GM23248 (cell line): ENCODE data around the gene FOXP2. TPM values are rescaled to one million over a fixed set of nuclear protein-coding genes. Genes with fewer than 3 reads are reported as not detected.

Experiments
- DNase-seq: peaks from one replicate; pipeline ENCODE4 v3.0.0-alpha.2; 2015
- H2AFZ ChIP-seq: fragments of 200-600 bp; sonication (generic); 2 replicates; pipeline ENCODE4 v1.6.1; 2016; ENCODE audit warnings: antibody characterized with exemption
- H3F3A ChIP-seq: fragments of 200-600 bp; sonication (generic); 2 replicates; pipeline ENCODE4 v1.6.1; 2016; ENCODE audit warnings: mild to moderate bottlenecking, antibody characterized with exemption, mixed run types; ENCODE audit not compliant: insufficient read depth
- H3K27ac ChIP-seq: fragments of 200-600 bp; sonication (generic); 2 replicates; pipeline ENCODE4 v1.5.1; 2016; ENCODE audit warnings: mild to moderate bottlenecking
- H3K27me3 ChIP-seq: fragments of 200-600 bp; sonication (generic); replicated peaks from 2 replicates; pipeline ENCODE4 v1.6.1; 2016; ENCODE audit warnings: mild to moderate bottlenecking; ENCODE audit not compliant: insufficient read depth
- H3K36me3 ChIP-seq: fragments of 200-600 bp; sonication (generic); 2 replicates; pipeline ENCODE4 v1.6.1; 2016; ENCODE audit warnings: low read depth, mild to moderate bottlenecking
- H3K4me1 ChIP-seq: fragments of 200-600 bp; sonication (generic); 2 replicates; pipeline ENCODE4 v1.6.1; 2016; ENCODE audit warnings: mild to moderate bottlenecking; ENCODE audit not compliant: insufficient read depth
- H3K4me2 ChIP-seq: fragments of 200-600 bp; sonication (generic); one replicate; pipeline ENCODE4 v1.6.1; 2016; ENCODE audit warnings: mild to moderate bottlenecking; ENCODE audit not compliant: unreplicated experiment
- H3K4me3 ChIP-seq: fragments of 200-600 bp; sonication (generic); 2 replicates; pipeline ENCODE4 v1.5.1; 2016; ENCODE audit warnings: mild to moderate bottlenecking
- H3K79me2 ChIP-seq: fragments of 200-600 bp; sonication (generic); 2 replicates; pipeline ENCODE4 v1.6.1; 2016; ENCODE audit warnings: mild to moderate bottlenecking; ENCODE audit not compliant: insufficient read depth
- H3K9ac ChIP-seq: fragments of 200-600 bp; sonication (generic); 2 replicates; pipeline ENCODE4 v1.6.1; 2016; ENCODE audit warnings: mild to moderate bottlenecking
- H3K9me2 ChIP-seq: fragments of 200-600 bp; sonication (generic); 2 replicates; pipeline ENCODE4 v1.6.1; 2016; ENCODE audit warnings: mixed run types, mild to moderate bottlenecking, moderate library complexity; ENCODE audit not compliant: insufficient read depth
- H3K9me3 ChIP-seq: fragments of 200-600 bp; sonication (generic); one replicate; pipeline ENCODE4 v1.6.1; 2017; ENCODE audit warnings: low read depth
- H4K20me1 ChIP-seq: fragments of 200-600 bp; sonication (generic); 2 replicates; pipeline ENCODE4 v1.6.0; 2016; ENCODE audit not compliant: insufficient read depth
- EZH2 ChIP-seq: fragments of 200-600 bp; sonication (generic); IDR thresholded peaks from 2 replicates; pipeline ENCODE4 v1.6.1; 2018; ENCODE audit warnings: antibody characterized with exemption, mild to moderate bottlenecking; ENCODE audit not compliant: insufficient read depth, poor library complexity, severe bottlenecking
- EZH2phosphoT487 ChIP-seq: fragments of 200-600 bp; sonication (generic); IDR thresholded peaks from 2 replicates; pipeline ENCODE4 v1.6.1; 2018; ENCODE audit warnings: antibody characterized with exemption, moderate library complexity, mild to moderate bottlenecking, low read depth; ENCODE audit not compliant: insufficient read depth
- WGBS, 2 experiments: methylation state at CpG; one replicate each; pipeline ENCODE4 v1.1.6; 2015 to 2017; ENCODE audit warnings: low lambda C conversion rate in 2 of 2, low coverage in 1 of 2; ENCODE audit errors: missing lambda C conversion rate in 2 of 2; 5-methylcytosine and 5-hydroxymethylcytosine counted together
- in situ Hi-C: fragments of 300-500 bp; cut with MboI; formaldehyde crosslinking; loops from 2 replicates; pipeline ENCODE4 v1.15.0; 2020
- polyA plus RNA-seq: library from polyadenylated mRNA; unstranded; fragments of >200 nt; fragmentation: Nextera tagmentation; extraction: Ambion mirVana; gene quantifications from 2 replicates; pipeline ENCODE4 v1.2.1, GENCODE V29; 2016
- total RNA-seq: library from RNA; depleted of rRNA; stranded (reverse); fragments of >200 nt; shearing (Covaris generic); gene quantifications from 2 replicates; pipeline ENCODE4 v1.2.3, GENCODE V29; 2014

The FOXP2 gene
- total and polyA plus RNA-seq, 2 experiments from 2014 or later: 2.3 to 5.0 TPM

GRCh38 chr7:114652041-114652440 lies 237.4 kb downstream of the FOXP2 start:
- no peak overlapping the region for H3K27ac ChIP-seq
- no peaks in the 10 kb centered on the region for H3F3A ChIP-seq
- H3K4me2 ChIP-seq: no peak overlapping the region
- no peaks in the 10 kb centered on the region for H3K79me2 ChIP-seq
- no peak overlapping the region for H3K4me3 ChIP-seq
- no peaks in the 10 kb centered on the region for H3K4me1 ChIP-seq
- H4K20me1 ChIP-seq: no peaks in the 10 kb centered on the region
- H3K9me3 ChIP-seq: no peaks in the 10 kb centered on the region
- no peak overlapping the region for H2AFZ ChIP-seq
- no peak for DNase-seq
- H3K36me3 ChIP-seq: no peaks in the 10 kb centered on the region
- no peak for TF ChIP-seq EZH2phosphoT487
- TF ChIP-seq EZH2: no peak
- H3K27me3 ChIP-seq: no peaks in the 10 kb centered on the region
- in situ Hi-C loops: loop anchor here (25.0 kb wide), 1 partner anchor 565 kb away; no protein-coding TSS in a partner anchor
- H3K9me2 ChIP-seq: no peaks in the 10 kb centered on the region
- H3K9ac ChIP-seq: no peak overlapping the region
- 95 to 98% methylated on average over 5 of the region's 5 CpGs for WGBS, 2 experiments

DNA sequence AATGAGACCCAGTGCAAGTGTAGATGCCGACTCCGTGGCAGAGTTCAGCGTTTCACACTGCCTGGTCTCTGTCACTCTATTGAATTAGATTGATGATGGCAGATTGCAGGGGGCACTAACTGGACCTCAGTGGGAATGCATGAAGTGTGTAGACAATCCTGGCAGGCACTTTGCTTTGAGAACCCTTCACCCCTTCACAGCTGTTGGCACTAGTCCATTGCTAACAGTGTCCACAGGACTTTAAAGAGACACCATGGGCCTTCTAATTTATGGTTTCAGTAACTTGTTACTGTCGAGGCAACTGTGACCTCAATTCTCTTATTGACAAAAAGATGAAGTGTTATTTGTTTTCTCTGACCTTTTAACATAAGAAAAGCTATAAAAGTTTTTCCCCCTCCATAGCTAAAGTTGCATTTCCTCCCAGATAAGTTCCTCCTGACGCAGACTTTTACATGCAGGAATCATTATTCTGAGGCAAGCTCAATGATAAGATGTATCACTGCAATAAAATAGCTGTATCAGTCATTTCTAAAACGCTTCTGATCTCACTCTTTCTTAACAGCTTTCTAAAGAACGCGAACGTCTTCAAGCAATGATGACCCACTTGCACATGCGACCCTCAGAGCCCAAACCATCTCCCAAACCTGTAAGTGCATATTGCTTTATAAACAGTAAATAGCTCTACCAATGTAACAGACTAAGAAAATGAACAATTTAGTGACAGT lies 238.9 kb downstream of the FOXP2 start:
- no peaks in the 10 kb centered on the region for H3K4me1 ChIP-seq

GRCh38 chr7:114656466-114656865 lies 241.9 kb downstream of the FOXP2 start:
- H3F3A ChIP-seq: no peaks in the 10 kb centered on the region
- no peaks in the 10 kb centered on the region for H3K27me3 ChIP-seq
- no peaks in the 10 kb centered on the region for H3K9me3 ChIP-seq
- TF ChIP-seq EZH2: no peak
- no peak for TF ChIP-seq EZH2phosphoT487
- no peak for DNase-seq
- H3K27ac ChIP-seq: no peak overlapping the region
- H3K4me2 ChIP-seq: no peak overlapping the region
- H3K9me2 ChIP-seq: no peaks in the 10 kb centered on the region
- H3K79me2 ChIP-seq: no peaks in the 10 kb centered on the region
- H3K9ac ChIP-seq: no peak overlapping the region
- H3K36me3 ChIP-seq: no peaks in the 10 kb centered on the region
- H3K4me3 ChIP-seq: no peak overlapping the region
- 65 to 66% methylated on average over 3 of the region's 3 CpGs for WGBS, 2 experiments
- H3K4me1 ChIP-seq: no peaks in the 10 kb centered on the region
- H2AFZ ChIP-seq: no peak overlapping the region
- H4K20me1 ChIP-seq: no peaks in the 10 kb centered on the region
- in situ Hi-C loops: loop anchor here (25.0 kb wide), 1 partner anchor 569 kb away; no protein-coding TSS in a partner anchor

More for the DNA sequence above, 238.9 kb downstream of the FOXP2 start:
- Histone ChIP-seq H3K9ac (no peak overlapping the region), H3K27ac (no peak overlapping the region), H3K4me2 (no peak overlapping the region), H3F3A (no peaks in the 10 kb centered on the region), H3K4me3 (no peak overlapping the region), H3K9me2 (no peaks in the 10 kb centered on the region), H3K36me3 (no peaks in the 10 kb centered on the region), H2AFZ (no peak overlapping the region), H4K20me1 (no peaks in the 10 kb centered on the region), H3K27me3 (no peaks in the 10 kb centered on the region), H3K79me2 (no peaks in the 10 kb centered on the region), H3K9me3 (no peaks in the 10 kb centered on the region)
- in situ Hi-C loops: loop anchor here (25.0 kb wide), 1 partner anchor 566 kb away; no protein-coding TSS in a partner anchor
- TF ChIP-seq EZH2: no peak
- no peak for TF ChIP-seq EZH2phosphoT487
- WGBS, 2 experiments: 86 to 88% methylated on average over 10 of the region's 10 CpGs
- DNase-seq: no peak

DNA sequence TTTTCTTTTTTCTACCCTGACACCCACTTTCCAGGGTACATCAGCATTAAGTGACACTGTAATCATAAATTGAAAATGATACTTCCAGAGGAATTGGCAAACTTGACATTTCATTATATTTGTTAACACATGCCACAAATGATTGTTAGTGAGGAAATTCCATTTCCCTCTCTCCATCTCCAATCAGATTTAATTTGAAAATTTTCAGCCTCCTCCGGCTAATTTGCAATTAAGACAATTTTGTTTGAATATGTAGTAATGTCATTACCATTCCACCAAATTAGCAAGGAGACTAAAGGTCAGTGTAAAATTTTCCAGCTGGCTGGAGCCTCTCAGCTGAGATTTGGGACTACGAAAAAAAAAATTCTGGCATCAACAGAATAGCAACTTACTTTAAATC lies 242.7 kb downstream of the FOXP2 start:
- in situ Hi-C loops: loop anchor here (25.0 kb wide), 1 partner anchor 570 kb away; no protein-coding TSS in a partner anchor

More for the DNA sequence above, 242.7 kb downstream of the FOXP2 start:
- Histone ChIP-seq H3K9me3 (no peaks in the 10 kb centered on the region), H3F3A (no peaks in the 10 kb centered on the region), H3K9me2 (no peaks in the 10 kb centered on the region), H3K79me2 (no peaks in the 10 kb centered on the region), H3K9ac (no peak overlapping the region), H4K20me1 (no peaks in the 10 kb centered on the region), H3K4me1 (no peaks in the 10 kb centered on the region), H3K36me3 (no peaks in the 10 kb centered on the region), H3K27me3 (no peaks in the 10 kb centered on the region), H3K4me3 (no peak overlapping the region), H3K27ac (no peak overlapping the region), H3K4me2 (no peak overlapping the region), H2AFZ (no peak overlapping the region)
- DNase-seq: no peak
- TF ChIP-seq EZH2: no peak
- no peak for TF ChIP-seq EZH2phosphoT487
- WGBS, 2 experiments: 96 to 98% methylated on average over 2 of the region's 2 CpGs
